ENCODE results near the gene OR5K4. TPM values are rescaled to one million over a fixed set of nuclear protein-coding genes. Genes with fewer than 3 reads are reported as not detected.

OR5K4 gene
- total RNA-seq, 1 donor from 2014 or later, result not detected

DNA sequence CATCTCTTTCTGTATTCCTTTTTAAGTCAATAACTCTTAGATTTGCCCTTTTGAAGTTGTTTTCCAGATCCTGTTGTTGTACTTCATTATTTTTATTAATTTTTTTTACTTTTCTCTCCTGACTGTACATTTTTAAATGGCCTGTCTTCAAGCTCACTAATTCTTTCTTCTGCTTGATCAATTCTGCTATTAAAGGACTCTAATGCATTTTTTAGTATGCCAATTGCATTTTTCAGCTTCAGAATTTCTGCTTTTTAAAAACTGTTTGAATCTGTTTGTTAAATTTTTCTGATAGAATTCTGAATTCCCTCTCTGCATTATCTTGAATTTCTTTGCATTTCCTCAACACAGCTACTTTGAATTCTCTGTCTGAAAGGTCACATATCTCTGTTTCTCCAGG, 5.6 kb downstream of the OR5K4 start:
- no peak overlapping the region for H3K4me3 ChIP-seq (ENCODE audit: low read depth, low read length)
- H3K36me3 ChIP-seq (ENCODE audit: control insufficient read depth, insufficient read depth, low read length), result no peaks in the 10 kb centered on the region
- TF ChIP-seq, protein P1, sequence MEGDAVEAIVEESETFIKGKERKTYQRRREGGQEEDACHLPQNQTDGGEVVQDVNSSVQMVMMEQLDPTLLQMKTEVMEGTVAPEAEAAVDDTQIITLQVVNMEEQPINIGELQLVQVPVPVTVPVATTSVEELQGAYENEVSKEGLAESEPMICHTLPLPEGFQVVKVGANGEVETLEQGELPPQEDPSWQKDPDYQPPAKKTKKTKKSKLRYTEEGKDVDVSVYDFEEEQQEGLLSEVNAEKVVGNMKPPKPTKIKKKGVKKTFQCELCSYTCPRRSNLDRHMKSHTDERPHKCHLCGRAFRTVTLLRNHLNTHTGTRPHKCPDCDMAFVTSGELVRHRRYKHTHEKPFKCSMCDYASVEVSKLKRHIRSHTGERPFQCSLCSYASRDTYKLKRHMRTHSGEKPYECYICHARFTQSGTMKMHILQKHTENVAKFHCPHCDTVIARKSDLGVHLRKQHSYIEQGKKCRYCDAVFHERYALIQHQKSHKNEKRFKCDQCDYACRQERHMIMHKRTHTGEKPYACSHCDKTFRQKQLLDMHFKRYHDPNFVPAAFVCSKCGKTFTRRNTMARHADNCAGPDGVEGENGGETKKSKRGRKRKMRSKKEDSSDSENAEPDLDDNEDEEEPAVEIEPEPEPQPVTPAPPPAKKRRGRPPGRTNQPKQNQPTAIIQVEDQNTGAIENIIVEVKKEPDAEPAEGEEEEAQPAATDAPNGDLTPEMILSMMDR (IDR thresholded peaks at IDR 0.05; ENCODE audit: insufficient read depth, low read length, severe bottlenecking), result no peak
- H3K27me3 ChIP-seq (ENCODE audit: control insufficient read depth, insufficient read depth, low read length), result no peaks in the 10 kb centered on the region
- DNase-seq (ENCODE audit: low read depth) (no peak), FAIRE-seq (no peak)

DNA sequence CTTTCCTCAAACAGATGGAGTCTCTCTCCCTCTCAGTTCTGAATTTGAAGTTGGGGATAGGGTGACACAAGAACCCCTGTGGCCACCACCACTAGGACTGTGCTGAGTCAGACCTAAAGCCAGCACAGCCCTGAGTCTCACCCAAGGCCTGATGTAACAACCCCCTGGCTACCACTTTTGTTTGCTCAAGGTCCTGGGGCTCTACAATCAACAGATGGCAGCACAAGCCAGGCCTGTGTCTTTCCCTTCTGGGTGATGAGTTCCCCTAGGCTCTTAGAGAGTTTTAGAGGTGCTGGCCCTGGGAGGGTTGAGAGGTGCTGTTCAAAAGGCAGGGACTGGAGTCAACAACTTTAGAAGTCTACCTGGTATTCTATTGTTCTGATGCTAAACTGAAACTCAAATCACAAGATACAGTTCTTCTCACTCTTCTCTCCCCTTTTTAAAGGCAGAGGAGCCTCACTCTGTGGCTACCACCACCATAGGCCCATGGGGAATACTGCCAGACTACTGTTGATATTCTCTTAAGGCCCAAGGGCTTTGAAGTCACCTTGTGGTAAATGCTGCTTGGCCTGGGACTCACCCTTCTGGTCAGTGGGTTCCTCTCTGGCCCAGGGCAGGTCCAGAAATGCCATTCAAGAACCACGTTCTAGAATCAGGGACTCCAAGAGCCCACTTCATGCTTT, 6.5 kb downstream of the OR5K4 start:
- no peaks in the 10 kb centered on the region for H3K27me3 ChIP-seq (ENCODE audit: control insufficient read depth, insufficient read depth, low read length)

DNA sequence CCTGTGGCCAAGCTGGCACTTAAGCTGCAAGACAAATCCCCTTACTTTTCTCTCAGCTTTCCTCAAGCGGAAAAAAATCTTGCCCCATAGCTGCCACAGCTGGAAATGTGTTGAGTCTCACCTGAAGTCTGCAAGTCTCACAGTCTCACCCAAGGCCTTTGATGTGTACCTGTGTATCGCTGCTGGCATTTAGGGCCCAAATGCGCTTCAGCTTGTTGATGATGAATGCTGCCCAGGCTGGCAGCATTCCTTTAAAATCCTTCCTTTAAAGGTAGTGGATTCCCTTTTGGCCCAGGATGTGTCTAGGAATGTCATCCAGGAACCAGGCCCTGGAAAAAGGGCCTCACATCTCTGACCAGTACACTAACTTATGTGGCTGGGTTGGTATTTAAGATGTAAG, 7.0 kb downstream of the OR5K4 start:
- TF ChIP-seq, protein P1 (IDR thresholded peaks at IDR 0.05; ENCODE audit: insufficient read depth, low read length, severe bottlenecking), result no peak
- Histone ChIP-seq H3K4me3 (ENCODE audit: low read depth, low read length) (no peak overlapping the region), H3K36me3 (ENCODE audit: control insufficient read depth, insufficient read depth, low read length) (no peaks in the 10 kb centered on the region), H3K27me3 (ENCODE audit: control insufficient read depth, insufficient read depth, low read length) (no peaks in the 10 kb centered on the region)
- DNase-seq (ENCODE audit: low read depth) (peak; percentile 15), FAIRE-seq (peak; percentile 23)

More for the DNA sequence above, 6.5 kb downstream of the OR5K4 start:
- TF ChIP-seq, protein P1 (IDR thresholded peaks at IDR 0.05; ENCODE audit: insufficient read depth, low read length, severe bottlenecking), result peak; percentile 61
- DNase-seq (ENCODE audit: low read depth) (peak; percentile 79), FAIRE-seq (no peak)
- Histone ChIP-seq H3K36me3 (ENCODE audit: control insufficient read depth, insufficient read depth, low read length) (no peaks in the 10 kb centered on the region), H3K4me3 (ENCODE audit: low read depth, low read length) (no peak overlapping the region)

DNA sequence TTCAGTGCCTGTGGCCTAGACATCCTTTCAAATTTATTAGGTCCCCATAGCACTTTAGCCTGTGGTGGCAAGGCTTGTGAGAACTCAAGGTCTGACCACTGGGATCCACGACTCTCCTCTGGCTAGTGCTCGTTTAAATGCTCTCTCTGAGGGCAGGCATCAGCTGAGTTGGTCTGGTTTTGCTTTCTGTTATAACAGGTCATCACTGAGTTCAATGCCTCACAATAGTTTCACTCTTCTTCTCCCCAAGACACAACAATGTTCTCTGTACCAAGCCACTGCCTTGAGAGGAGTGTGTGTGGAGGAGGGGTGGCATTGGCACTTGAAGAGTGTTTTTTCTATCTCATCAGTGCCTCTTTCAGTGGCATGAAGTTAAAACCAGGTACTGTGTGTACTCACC, 7.6 kb downstream of the OR5K4 start:
- DNase-seq (ENCODE audit: low read depth) (no peak), FAIRE-seq (peak; percentile 64)
- no peaks in the 10 kb centered on the region for H3K27me3 ChIP-seq (ENCODE audit: control insufficient read depth, insufficient read depth, low read length)
- TF ChIP-seq, protein P1 (IDR thresholded peaks at IDR 0.05; ENCODE audit: insufficient read depth, low read length, severe bottlenecking), result no peak
- H3K36me3 ChIP-seq (ENCODE audit: control insufficient read depth, insufficient read depth, low read length), result no peaks in the 10 kb centered on the region
- no peak overlapping the region for H3K4me3 ChIP-seq (ENCODE audit: low read depth, low read length)

DNA sequence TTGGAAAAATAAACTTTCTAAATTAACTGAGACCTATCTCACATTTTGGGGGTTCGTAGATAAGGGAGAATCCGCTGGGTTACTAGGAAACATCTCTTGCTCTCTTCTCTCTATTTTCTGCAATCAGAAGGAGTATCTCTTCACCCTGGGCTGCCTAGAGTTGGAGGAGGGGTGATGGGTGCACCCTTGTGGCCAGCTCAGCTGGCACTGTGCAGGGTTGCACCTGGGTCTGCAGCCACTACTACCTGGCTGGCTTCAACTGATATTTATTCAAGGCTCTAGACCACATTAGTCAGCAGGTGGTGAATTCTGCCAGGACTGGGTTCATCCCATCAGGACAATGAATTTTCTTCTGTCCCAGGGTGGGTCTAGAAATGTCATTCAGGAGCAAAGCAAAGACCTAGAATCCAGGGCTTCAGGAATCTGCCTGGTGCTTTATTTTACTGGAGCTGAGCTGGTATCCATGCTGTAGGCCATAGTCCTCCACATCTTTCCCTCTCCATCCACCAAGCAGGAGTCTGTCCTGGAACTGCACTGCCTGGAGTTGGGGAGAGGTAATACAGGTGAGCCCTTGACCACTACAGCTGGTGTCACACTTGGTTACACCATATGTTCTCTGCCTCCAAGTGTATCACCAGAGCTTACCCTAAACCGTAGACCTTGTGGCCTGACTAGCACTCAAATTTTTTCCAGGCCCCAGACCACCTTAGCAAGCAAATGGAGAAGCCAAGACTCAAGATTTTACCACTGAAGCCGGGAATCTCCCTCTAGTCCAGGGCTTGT, 14.0 kb downstream of the OR5K4 start:
- Histone ChIP-seq H3K27me3 (ENCODE audit: control insufficient read depth, insufficient read depth, low read length) (no peaks in the 10 kb centered on the region), H3K4me3 (ENCODE audit: low read depth, low read length) (no peak overlapping the region), H3K36me3 (ENCODE audit: control insufficient read depth, insufficient read depth, low read length) (no peaks in the 10 kb centered on the region)
- TF ChIP-seq, protein P1 (IDR thresholded peaks at IDR 0.05; ENCODE audit: insufficient read depth, low read length, severe bottlenecking), result no peak
- FAIRE-seq (no peak), DNase-seq (ENCODE audit: low read depth) (no peak)

Data from bronchial epithelial cell (primary cell).